Type B pancreatic cell (in vitro differentiated cells): Measurements from ENCODE around the gene OCEL1. TPM values are rescaled to one million over a fixed set of nuclear protein-coding genes. Genes with fewer than 3 reads are reported as not detected.
A peak's percentile ranks its signal among the peaks of the same experiment; 100 is the strongest.

ENCODE experiments used
- DNase-seq: peaks from one replicate; pipeline ENCODE4 v3.0.0; 2021; ENCODE audit warnings: mixed read lengths; ENCODE audit not compliant: unreplicated experiment; ENCODE audit errors: extremely low spot score
- H3K27ac Mint-ChIP-seq: 2 replicates; pipeline ENCODE4 v1.8.0; 2021; ENCODE audit warnings: mild to moderate bottlenecking, mixed read lengths
- H3K27me3 Mint-ChIP-seq: 2 replicates; pipeline ENCODE4 v1.8.0; 2021; ENCODE audit warnings: mixed read lengths
- H3K36me3 Mint-ChIP-seq: 2 replicates; pipeline ENCODE4 v1.8.0; 2021; ENCODE audit warnings: mixed read lengths
- H3K4me1 Mint-ChIP-seq: one replicate; pipeline ENCODE4 v1.8.0; 2021; ENCODE audit warnings: mixed read lengths; ENCODE audit not compliant: unreplicated experiment
- H3K4me3 Mint-ChIP-seq: 2 replicates; pipeline ENCODE4 v1.8.0; 2021; ENCODE audit warnings: mild to moderate bottlenecking, mixed read lengths
- H3K9me3 Mint-ChIP-seq: 2 replicates; pipeline ENCODE4 v1.8.0; 2021; ENCODE audit warnings: mixed read lengths
- CTCF ChIP-seq: fragments of 200-600 bp; sonication (generic); conservative IDR thresholded peaks from 2 replicates; pipeline ENCODE4 v1.5.0; 2021; ENCODE audit warnings: antibody characterized with exemption, mild to moderate bottlenecking
- total RNA-seq: library from RNA; stranded (reverse); gene quantifications from 2 replicates; pipeline ENCODE4 v1.2.1, GENCODE V29; 2021; ENCODE audit warnings: low replicate concordance

Gene OCEL1
- total RNA-seq, 1 donor from 2014 or later = 19.2 TPM

- Mint-ChIP-seq H3K4me3 (no peak overlapping the region), H3K9me3 (no peaks in the 10 kb centered on the region), H3K4me1 (no peaks in the 10 kb centered on the region), H3K27me3 (no peaks in the 10 kb centered on the region), H3K36me3 (peaks cover 23% of the 10 kb centered on the region), H3K27ac (no peak overlapping the region)
- no peak for DNase-seq
- peak; percentile 74 for TF ChIP-seq CTCF
Observed at GRCh38 chr19:17205237-17206140, 20.5 kb upstream of the OCEL1 start.

GRCh38 chr19:17206736-17207581, 19.1 kb upstream of the OCEL1 start:
- Mint-ChIP-seq H3K27me3 (no peaks in the 10 kb centered on the region), H3K36me3 (peaks cover 18% of the 10 kb centered on the region), H3K4me1 (no peaks in the 10 kb centered on the region), H3K9me3 (no peaks in the 10 kb centered on the region), H3K4me3 (no peak overlapping the region), H3K27ac (no peak overlapping the region)
- no peak for TF ChIP-seq CTCF
- DNase-seq = no peak

- H3K27ac Mint-ChIP-seq = no peak overlapping the region
- no peak for TF ChIP-seq CTCF
- H3K4me3 Mint-ChIP-seq = no peak overlapping the region
- no peak for DNase-seq
- peaks cover 10% of the 10 kb centered on the region for H3K36me3 Mint-ChIP-seq
- peaks cover under 1% of the 10 kb centered on the region for H3K4me1 Mint-ChIP-seq
- no peaks in the 10 kb centered on the region for H3K27me3 Mint-ChIP-seq
- H3K9me3 Mint-ChIP-seq = no peaks in the 10 kb centered on the region
Observed at GRCh38 chr19:17209126-17210036, 16.6 kb upstream of the OCEL1 start.

- H3K9me3 Mint-ChIP-seq = no peaks in the 10 kb centered on the region
- no peaks in the 10 kb centered on the region for H3K27me3 Mint-ChIP-seq
- H3K4me1 Mint-ChIP-seq = peaks cover 8% of the 10 kb centered on the region
- H3K27ac Mint-ChIP-seq = no peak overlapping the region
- peaks cover 14% of the 10 kb centered on the region for H3K36me3 Mint-ChIP-seq
- TF ChIP-seq CTCF = no peak
- no peak overlapping the region for H3K4me3 Mint-ChIP-seq
- no peak for DNase-seq
Observed at GRCh38 chr19:17210296-17210695, 15.7 kb upstream of the OCEL1 start.
